Liver (tissue), 3 donors: ENCODE data around the gene DBN1.

Experiments used
- CTCF ChIP-seq: fragments of 150-350 bp; IDR thresholded peaks from 2 replicates; pipeline ENCODE4 v1.5.1; 2017; ENCODE audit warnings: improper control_type of control experiment, low read depth, low read length; ENCODE audit not compliant: missing input control
- EGR1 ChIP-seq, 2 donors: IDR thresholded peaks; 2 replicates each; pipeline ENCODE4 v1.6.1; 2016 to 2018; ENCODE audit warnings: antibody characterized with exemption in 2 of 2, low read depth in 2 of 2
- FOXA1 ChIP-seq: IDR thresholded peaks from 2 replicates; pipeline ENCODE4 v1.6.1; 2016; ENCODE audit warnings: antibody characterized with exemption
- HNF4A ChIP-seq, 2 donors: conservative IDR thresholded peaks; 2 replicates each; pipeline ENCODE4 v1.6.1; 2016; ENCODE audit warnings: antibody characterized with exemption in 2 of 2, mild to moderate bottlenecking in 2 of 2
- NR2F2 ChIP-seq: IDR thresholded peaks from 2 replicates; pipeline ENCODE4 v1.6.1; 2016; ENCODE audit warnings: antibody characterized with exemption
- RXRA ChIP-seq, 2 donors: IDR thresholded peaks; 2 replicates each; pipeline ENCODE4 v1.6.1; 2017 to 2018; ENCODE audit warnings: antibody characterized with exemption in 2 of 2, mild to moderate bottlenecking in 1 of 2
- SP1 ChIP-seq: IDR thresholded peaks from 2 replicates; pipeline ENCODE4 v1.6.1; 2018; ENCODE audit warnings: antibody characterized with exemption, mild to moderate bottlenecking
- TAF1 ChIP-seq: conservative IDR thresholded peaks from 2 replicates; pipeline ENCODE4 v1.6.1; 2016; ENCODE audit warnings: antibody characterized with exemption, mild to moderate bottlenecking
- YY1 ChIP-seq: IDR thresholded peaks from 2 replicates; pipeline ENCODE4 v1.6.1; 2016; ENCODE audit warnings: antibody characterized with exemption, mild to moderate bottlenecking
- ZBTB33 ChIP-seq: IDR thresholded peaks from 2 replicates; pipeline ENCODE4 v1.6.1; 2016; ENCODE audit warnings: antibody characterized with exemption
- donor health status: healthy.
- donor health status: healthy.

GRCh38 chr5:177426566-177427210 lies 46.7 kb downstream of the DBN1 start, which contains the start of gene GRK6:
- no peak for TF ChIP-seq CTCF
- no peak for TF ChIP-seq TAF1
- TF ChIP-seq RXRA (IDR thresholded peaks at IDR 0.05), result no peak
- no peak for TF ChIP-seq ZBTB33
- TF ChIP-seq FOXA1, result no peak
- TF ChIP-seq SP1, result peak; percentile 4
- TF ChIP-seq YY1, result no peak
- no peak for TF ChIP-seq EGR1 (IDR thresholded peaks at IDR 0.05; ENCODE audit: low read depth in 2 of 2)
- TF ChIP-seq NR2F2, result no peak
- no peak for TF ChIP-seq HNF4A (conservative IDR thresholded peaks at IDR 0.05)
